NCI-H1436 (cell line): ENCODE measurements around the gene TRPM3.
"Not testable (repeated sequence)": the region's sequence is repeated elsewhere in the genome, so short reads cannot be mapped to it uniquely, and the experiment has no call there.

Source experiments
- DNase-seq: peaks from one replicate; lab custom pipeline; 2025; lab: John Stamatoyannopoulos, UW

Gene TRPM3

DNA sequence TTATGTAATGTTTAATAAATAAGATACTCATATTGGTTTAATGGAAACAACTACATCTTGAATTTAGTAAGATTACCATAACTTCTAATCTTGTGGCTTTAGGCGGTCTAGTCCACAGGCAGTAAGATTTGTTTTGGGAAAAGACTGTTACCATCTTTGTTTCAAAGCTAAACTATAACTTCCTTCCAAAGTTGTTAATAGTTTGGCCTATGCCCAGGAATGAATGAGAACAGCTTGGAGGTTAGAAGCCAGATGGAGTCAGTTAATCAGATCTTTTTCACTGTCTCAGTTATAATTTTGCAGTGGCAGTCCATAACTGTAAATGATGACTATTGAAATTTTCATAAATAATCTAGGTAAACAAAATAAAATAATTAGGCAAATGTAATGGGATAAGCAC lies 465.1 kb downstream of the TRPM3 start:
- DNase-seq: no peak

DNA sequence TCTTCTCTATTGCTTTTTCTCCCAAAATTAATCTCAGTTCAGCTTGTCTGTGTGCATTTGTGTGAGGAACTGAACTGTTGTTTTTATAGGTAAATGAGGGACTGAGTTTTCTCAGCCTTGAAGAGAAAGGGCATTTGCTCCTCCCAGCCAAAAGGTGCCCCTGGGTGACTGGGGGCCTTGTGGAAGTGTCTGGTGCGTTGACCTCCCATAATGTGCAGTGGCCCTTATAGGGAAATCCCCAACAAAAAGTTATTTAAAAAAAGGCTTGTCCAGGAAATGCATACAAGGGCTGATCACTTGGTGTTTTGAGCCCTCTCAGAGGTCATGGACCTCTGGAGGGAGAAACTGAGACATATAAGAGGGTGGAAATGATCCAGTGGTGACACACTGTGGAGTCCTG lies 467.3 kb downstream of the TRPM3 start:
- no peak for DNase-seq

DNA sequence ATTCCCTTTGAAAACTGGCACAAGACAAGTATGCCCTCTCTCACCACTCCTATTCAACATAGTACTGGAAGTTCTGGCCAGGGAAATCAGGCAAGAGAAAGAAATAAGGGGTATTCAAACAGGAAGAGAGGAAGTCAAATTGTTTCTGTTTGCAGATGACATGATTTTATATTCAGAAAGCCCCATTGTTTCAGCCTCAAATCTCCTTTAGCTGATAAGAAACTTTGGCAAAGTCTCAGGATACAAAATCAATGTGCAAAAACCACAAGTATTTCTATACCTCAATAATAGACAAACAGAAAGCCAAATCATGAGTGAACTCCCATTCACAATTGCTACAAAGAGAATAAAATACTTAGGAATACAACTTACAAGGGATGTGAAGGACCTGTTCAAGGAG lies 476.8 kb downstream of the TRPM3 start:
- not testable (repeated sequence) for DNase-seq

DNA sequence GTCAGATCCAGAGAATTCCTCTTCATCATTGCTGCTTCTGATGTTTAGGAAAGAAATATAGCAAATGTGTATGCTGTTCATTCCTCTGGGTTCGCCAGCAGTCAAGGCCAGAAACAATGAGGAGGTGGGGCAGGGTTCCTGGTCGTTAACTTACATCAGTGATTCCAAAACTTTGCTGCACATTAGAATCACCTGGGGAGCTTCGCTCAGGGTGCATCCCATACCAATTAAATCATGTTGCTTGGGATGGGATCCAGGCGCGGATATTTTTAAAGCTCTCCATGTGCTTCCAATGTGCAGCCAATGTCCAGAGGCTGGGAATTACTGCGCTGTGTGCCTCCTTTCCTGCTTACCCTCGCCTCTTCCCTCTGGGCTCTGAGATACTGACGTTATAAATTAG lies 479.1 kb downstream of the TRPM3 start:
- DNase-seq: no peak

DNA sequence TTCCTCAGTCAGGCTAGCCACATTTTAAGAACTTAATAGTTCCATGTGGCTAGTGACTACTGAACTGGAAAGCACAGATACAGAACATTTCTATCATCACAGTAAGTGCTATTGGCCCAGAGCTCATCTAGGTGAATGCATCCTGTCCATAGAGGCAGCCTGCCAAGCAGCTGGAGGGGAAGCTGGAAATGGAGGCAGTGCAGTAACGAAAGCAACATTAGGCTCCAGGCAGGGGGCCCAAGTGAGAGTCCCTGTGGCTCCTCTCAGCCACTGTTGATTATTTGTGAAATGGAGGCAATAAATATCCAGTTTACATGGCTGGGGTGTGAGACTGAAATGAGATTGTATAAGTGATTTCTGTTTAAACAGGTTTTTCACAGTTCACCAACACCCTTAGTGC lies 479.8 kb downstream of the TRPM3 start:
- DNase-seq: no peak

DNA sequence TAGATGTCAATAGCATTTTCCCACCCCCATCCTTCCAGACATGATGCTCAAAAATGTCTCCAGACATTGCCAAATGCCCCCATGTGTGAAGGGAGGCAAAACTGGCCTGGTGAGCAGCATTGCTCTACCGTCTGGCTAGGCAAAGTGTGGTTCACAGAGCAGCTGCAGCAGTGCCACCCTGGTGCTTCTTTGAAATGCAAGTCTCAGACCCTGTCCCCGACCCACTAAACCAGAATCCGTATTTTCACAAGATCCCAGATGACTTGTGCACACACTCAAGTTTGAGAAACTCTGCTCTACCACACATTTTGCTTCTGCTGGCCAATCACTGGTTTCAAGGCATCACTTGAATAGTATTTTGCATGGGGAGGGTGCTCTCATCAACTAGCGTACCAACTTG lies 480.4 kb downstream of the TRPM3 start:
- DNase-seq: no peak

DNA sequence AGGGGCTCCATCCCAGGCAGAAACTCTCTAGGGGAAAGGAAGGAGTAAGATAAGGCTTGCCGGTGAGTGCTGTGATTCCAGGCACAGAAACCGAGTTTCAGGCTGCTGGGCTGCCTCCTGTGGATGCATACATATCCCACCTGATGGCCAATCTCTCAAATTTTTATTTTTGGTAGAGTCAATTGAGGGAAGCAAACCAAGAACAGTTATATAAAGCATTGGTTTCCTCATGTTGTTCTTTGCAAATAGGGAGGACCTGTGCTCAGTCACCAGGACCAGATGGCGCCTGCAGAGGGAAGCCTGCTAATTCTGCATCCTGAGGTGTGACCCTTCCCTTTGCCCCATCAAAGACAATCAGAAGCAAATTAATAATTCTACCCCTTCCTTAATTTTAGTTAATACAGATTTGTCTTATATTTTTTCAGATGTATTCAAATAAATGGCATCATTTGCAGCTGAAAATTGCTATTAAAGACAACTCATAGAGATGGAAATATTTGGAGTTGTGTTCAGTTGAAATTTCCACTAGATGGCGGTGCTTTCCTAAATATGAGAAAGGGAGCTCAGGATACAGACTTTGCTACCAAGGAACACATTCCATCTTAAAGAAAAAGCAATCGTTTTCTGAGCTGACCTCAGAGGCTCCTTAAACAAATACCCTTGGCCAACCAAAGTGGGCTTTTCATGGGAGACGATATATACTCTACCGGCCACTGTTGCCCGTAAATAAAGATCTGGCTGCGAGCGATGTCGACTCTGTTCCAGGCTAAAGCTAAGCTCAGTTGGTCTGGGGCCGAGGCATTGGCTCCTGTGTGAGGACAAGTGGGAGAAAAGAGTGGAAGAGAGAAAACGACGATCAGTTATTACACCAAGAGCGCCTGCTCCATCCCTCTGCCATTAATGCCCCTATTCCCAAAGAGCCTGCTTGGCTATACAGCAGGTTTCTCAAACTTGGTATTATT lies 481.3 kb downstream of the TRPM3 start:
- peak; percentile 32 for DNase-seq

DNA sequence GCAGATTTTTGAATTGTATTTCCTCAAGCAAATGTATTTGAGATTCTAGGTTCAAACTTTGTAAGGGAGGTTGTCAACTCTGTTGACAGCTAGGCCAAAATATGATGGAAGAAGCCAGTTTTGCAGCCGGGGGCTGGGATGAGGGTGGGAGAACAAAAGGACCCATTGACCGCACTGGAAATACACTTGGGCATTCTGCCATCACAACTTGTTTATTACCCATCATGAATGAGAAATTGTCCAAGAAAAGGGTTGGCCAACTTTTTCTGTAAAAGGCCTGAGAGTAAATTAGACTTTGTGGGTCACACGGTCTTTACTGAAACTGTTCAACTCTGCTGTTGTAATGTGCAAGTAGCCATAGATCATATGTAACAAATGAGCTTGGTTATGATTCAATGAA lies 485.6 kb downstream of the TRPM3 start:
- DNase-seq: no peak

DNA sequence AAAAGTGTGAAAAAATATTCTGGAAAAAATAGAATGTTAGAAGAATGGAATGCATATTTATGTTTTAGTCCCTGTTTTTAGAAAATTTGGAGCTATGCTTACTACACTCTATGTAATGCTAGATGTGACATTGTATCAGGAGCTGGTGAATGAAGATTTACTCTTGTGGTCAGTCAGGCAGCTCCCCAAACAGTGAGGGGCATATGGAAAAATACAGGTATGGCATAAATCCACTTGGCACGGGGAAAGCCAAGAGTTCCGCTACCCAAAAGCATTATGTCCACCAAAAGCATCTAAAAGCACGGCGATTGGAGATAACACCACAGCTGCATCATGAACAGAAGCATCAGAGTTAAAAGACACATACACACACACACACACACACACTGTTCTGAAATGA lies 486.7 kb downstream of the TRPM3 start:
- no peak for DNase-seq

DNA sequence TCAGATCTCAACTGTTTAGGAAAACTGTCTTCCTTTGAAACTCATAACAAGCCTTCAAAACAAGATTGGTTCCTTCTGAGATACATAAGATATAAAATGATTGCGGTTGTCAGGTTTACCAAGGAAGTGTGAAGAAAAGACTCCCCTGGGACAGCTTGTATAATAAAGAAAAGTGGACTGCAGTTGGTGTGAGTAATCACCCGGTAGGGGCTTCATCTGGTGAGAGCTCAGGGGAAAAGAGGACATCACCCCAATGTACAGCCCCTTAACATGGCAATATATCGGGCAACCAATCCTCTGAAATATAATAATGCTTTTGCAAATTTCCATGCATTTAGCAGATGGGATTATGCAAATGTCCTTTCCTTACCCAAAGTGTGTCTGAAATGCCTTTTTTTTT lies 490.4 kb downstream of the TRPM3 start:
- DNase-seq: no peak

DNA sequence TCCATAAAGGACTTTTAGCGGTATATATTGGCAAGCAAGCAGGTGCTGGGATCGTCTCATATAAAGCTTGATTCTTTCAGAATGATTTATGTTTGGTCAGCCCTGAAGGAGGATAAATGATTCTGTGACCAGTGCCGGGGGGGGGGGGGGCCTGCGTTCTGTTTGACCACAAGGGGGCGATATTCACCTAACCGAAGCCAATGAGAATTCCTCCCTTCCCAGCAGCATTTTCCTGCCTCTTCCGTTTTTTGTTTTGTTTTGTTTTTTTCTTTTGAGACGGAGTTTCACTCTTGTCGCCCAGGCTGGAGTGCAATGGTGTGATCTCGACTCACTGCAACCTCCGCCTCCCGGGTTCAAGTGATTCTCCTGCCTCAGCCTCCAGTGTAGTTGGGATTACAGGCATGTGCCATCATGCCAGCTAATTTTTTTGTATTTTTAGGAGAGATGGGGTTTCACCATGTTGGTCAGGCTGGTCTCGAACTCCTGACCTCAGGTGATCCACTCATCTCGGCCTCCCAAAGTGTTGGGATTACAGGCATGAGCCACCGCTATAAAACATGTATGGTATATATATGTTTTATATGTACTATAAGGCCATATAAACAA lies 492.2 kb downstream of the TRPM3 start:
- not testable (repeated sequence) for DNase-seq

DNA sequence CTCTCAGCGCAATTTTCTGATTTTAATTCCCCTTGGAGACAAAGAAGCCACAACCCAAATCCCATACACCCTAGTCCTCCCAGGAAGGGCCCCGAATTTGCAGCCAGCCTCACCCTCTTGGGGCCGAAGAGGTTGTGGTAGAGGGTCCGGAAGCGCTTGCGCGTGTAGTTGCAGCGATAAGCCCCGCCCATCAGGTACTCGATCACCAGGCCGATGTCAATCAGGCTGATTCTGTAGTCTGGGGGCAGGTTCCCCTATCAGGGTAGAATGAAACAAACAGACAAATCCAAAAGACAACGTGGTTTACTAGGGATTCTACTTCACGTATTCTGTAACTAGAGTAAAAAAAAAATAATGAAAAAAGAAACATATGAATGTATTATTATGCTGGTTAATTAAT lies 496.3 kb downstream of the TRPM3 start:
- DNase-seq: no peak

DNA sequence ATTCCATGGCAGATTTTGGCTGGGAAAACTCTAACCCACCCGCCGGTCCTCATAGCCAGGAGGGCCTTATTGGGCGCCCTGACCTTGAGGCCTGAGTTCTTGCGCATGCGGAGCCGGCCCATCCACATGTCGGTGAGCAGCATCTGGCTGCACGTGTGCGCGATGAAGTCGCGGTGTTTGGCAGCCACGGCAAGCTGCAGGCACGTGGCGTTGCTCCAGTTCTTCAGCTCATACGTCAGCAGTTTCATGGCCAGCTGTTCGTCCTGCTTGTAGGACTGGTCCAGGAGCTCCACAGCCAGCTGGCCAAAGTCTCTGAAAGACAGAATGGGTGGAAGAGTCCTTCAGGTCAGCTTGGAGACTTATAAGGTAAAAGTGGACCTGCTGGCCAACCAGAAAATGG lies 502.6 kb downstream of the TRPM3 start:
- DNase-seq: no peak

DNA sequence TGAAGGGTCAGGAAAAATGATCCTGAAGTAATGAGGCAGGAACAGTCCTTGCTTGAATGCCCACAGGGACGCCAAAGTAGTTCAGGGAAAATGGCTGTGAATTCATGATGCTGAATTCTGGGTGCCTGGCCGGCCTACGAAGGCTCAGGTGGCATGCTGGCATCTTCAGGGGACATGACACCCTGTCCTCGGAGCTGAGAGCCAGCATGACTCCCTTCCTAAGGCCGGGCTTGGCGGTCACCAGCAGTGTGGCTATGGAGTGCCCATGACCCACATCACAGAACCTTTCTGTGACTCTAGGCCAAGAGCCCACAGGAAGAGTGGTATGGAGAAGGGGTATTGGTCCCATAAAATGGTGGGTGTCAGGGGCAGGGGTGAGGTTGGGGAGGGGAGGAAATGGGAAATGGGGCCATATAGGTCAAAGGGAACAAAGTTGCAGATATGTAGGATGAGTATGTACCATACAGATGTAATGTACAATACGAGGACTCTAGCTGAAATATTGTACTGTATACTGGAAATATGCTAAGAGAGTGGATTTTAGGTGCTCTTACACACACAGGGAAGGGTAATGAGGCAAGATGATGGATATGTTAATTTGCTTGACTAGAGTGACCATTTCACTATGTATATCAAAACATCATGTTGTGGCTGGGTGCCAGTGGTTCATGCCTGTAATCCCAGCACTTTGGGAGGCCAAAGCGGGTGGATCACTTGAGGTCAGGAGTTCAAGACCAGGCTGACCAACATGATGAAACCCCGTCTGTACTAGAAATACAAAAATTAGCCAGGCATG lies 504.2 kb downstream of the TRPM3 start:
- no peak for DNase-seq

DNA sequence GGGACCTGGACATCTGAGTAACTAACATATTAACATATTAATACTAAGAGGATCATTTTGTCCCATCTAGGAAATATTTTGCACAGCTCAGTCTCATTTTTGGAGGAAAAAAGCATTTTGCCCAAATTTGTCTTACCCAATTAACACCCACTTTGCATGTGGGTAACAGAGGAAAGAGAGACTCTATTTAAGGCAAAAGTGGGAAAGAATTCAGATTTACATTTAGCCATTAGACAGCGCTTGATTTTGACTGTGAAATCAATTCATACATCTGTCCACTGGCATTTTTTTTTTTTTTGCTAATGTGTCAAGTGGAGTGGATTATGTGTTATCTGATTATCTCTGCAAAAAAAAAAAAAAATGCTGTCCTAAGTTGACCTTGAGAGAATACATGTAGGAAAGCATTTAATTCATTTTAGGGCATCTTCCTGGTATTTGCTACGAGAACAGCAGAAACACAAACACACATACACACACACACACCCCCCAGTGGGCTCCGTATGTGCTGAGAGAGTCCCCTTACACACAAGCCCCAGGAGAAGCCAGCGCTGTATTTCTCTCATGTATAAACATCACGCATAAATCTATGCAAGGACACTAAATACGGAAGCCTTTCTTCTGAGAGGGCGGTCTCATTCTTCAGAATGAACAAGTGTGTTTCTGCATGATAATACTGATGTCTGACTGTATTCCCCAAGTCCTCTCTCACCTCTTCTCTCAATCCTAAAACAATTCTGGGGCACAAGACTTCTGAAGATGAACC lies 505.0 kb downstream of the TRPM3 start:
- no peak for DNase-seq

DNA sequence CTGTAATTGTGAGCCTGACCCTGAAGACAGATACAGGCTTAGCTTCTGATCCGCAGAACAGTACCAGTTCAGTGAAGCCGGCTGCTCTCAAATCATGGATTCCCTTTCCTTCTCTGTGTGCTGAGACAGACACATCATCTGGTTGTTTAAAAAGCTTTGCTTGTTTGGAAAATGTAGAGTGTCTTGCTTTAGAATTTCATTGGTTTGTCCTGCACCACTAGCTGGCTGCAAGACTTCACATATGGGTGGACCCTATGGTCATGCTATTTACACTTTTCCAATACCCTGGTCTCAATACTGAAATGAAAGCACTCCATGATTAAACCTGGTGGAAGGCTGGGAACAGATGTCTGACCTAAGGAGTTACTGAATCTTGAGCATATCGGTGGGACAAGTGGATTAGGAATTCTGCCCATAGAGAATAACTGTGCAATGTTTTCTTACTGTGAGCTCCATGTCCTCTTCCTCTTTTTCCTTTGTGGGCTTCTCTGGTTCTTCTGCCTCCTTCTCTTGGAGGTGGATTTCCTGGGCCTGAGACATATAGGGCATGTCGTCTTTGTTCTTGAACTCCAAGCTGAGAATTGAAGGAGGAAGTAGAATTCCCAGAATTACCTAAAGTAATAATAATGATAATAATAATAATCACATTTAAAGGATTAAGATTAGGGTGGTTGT lies 505.8 kb downstream of the TRPM3 start:
- no peak for DNase-seq

DNA sequence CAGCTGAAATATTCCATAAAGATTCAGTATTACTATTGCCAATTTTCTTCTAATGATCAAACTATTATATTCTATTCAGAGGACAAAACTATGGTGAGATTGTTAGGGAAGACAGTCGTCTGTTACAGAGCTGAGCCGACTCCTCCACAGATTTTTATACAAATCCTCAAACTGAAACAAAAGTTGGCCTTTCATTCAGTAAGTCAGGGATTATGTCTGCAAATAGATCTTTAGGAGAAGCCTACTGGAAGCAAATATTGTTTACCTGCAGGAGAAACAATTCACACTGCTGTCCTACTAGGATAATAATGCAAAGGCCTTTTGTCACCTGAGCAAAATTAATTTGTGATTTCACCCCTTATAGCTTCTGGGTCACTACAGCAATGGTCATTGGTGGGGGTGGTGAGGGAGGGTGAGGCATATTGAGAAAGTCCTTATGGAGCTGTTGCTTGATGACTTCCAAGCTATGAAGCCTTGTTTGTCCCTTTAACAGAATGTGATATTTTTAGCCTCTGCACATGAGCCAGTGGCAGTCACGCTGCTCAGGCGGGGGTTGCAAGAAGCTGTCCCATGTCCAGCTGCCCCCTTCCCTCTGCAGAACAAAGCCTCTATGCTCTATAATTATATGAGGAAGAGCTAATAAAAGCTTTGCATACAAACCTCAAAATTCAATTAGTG lies 506.5 kb downstream of the TRPM3 start:
- DNase-seq: no peak

DNA sequence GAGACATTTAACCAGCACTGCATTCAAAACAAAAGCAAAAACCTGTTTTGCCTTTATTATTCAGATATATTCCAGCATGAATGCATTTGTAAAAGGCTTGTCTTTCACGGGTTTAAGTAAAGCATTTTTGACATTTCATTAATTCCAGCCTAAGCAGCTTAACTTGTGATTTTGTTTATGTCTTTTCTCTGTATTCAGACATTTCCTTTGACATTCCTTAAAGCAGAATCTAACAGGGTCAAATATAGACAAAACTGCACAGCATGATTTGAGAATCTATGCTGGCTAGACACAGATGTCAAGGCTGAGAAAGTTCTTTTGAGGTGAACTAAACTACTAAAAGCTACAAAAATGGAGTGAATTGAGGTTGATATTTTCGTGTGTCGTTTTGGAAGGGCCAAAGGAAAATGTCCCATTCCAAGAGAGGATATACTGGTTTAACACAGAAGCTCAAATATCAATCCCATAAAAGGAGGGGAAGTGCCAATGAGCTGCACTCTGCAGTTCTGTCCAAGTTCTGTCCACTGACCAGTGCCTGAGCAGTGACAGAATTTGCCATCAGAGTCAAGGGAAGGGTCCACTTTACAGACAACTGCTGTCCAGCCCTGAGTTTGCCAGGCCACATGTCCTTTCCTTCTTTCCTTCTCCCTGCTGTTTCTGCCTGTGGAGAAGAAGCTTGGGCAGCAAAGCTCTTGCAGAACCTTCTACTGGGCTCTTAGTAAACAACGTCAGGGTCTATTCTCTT lies 508.2 kb downstream of the TRPM3 start:
- DNase-seq: no peak

DNA sequence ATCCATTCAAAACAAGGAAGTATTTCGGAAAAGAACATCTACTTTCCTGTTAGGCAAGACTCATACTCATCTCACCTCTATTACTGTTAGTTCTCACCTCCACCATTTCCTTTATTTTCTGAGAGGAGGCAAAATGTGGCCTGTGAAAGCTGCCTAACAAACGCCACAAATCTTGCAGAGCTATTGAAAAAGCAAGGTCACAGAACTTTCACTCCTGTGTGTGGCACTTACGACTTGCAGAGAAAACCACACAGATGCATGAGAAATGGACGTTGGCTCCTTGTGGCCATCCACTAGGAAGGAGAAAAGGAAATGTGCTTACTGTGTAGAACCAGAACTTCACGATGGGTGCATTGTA lies 511.2 kb downstream of the TRPM3 start:
- DNase-seq: no peak
